Measurements from ENCODE around the gene NOP9. TPM values are rescaled to one million over a fixed set of nuclear protein-coding genes. Genes with fewer than 3 reads are reported as not detected.

NOP9 gene
- total RNA-seq, 2 experiments from 2014 or later, result 25.8 to 27.7 TPM

- Mint-ChIP-seq H3K36me3 (ENCODE audit: low read depth) (peaks cover 74% of the 10 kb centered on the region), H3K27ac (peak overlapping the region; percentile 6), H3K27me3 (no peaks in the 10 kb centered on the region), H3K4me1 (peaks cover 45% of the 10 kb centered on the region), H3K4me3 (no peak overlapping the region), H3K9me3 (no peaks in the 10 kb centered on the region)
- POLR2A ChIA-PET, result interaction anchor here (1.3 to 9.3 kb wide), 7 partner anchors 7 to 193 kb away, joined by 5 to 97 read pairs (median 25); partner anchors contain the start of genes CBLN3, CHMP4A, DCAF11 and DHRS1
- no peak for DNase-seq
- CTCF ChIA-PET, result interaction anchor here (1.1 to 9.0 kb wide), 19 partner anchors 9 to 249 kb away, joined by 3 to 144 read pairs (median 12); partner anchors contain the start of genes ADCY4, DCAF11, DHRS1 and IPO4
These were observed 7.5 kb downstream of the NOP9 start for GRCh38 chr14:24307156-24307574.

- Mint-ChIP-seq H3K36me3 (ENCODE audit: low read depth) (peaks cover 71% of the 10 kb centered on the region), H3K4me3 (no peak within 1 kb of the TSS), H3K9me3 (no peaks in the 10 kb centered on the region), H3K4me1 (peaks cover 46% of the 10 kb centered on the region), H3K27me3 (no peaks in the 10 kb centered on the region), H3K27ac (peak within 1 kb of the TSS; percentile 31)
- POLR2A ChIA-PET, result interaction anchor here (0.8 to 9.3 kb wide), 17 partner anchors 8 to 194 kb away, joined by 3 to 97 read pairs (median 7); partner anchors contain the start of genes CBLN3, CHMP4A, DCAF11 and DHRS1
- DNase-seq, result peak; percentile 65
- CTCF ChIA-PET, result interaction anchor here (0.7 to 9.0 kb wide), 43 partner anchors 10 to 300 kb away, joined by 3 to 144 read pairs (median 7); partner anchors contain the start of genes ADCY4, CARMIL3, CHMP4A and DCAF11
These were observed 8.1 kb downstream of the NOP9 start, which contains the start of gene CIDEB for GRCh38 chr14:24307575-24308341. CIDEB (minus strand) TSS chr14:24307977; CDS start chr14:24307858, 119 bp downstream.

- POLR2A ChIA-PET, result interaction anchor here (0.8 to 9.3 kb wide), 17 partner anchors 9 to 194 kb away, joined by 3 to 97 read pairs (median 7); partner anchors contain the start of genes CBLN3, CHMP4A, DCAF11 and DHRS1
- DNase-seq, result no peak
- CTCF ChIA-PET, result interaction anchor here (0.7 to 9.0 kb wide), 42 partner anchors 10 to 300 kb away, joined by 3 to 144 read pairs (median 6); partner anchors contain the start of genes ADCY4, CARMIL3, CHMP4A and DCAF11
- no peaks in the 10 kb centered on the region for H3K27me3 Mint-ChIP-seq
- peaks cover 71% of the 10 kb centered on the region for H3K36me3 Mint-ChIP-seq (ENCODE audit: low read depth)
- no peaks in the 10 kb centered on the region for H3K9me3 Mint-ChIP-seq
- no peak overlapping the region for H3K4me3 Mint-ChIP-seq
- peak overlapping the region; percentile 31 for H3K27ac Mint-ChIP-seq
- peaks cover 51% of the 10 kb centered on the region for H3K4me1 Mint-ChIP-seq
These were observed 8.9 kb downstream of the NOP9 start for GRCh38 chr14:24308342-24309124.

- ChIA-PET POLR2A (interaction anchor here (0.7 to 9.3 kb wide), 17 partner anchors 10 to 160 kb away, joined by 3 to 97 read pairs (median 7); partner anchors contain the start of genes CBLN3, CHMP4A, DHRS1 and IPO4), CTCF (interaction anchor here (1.1 to 9.0 kb wide), 19 partner anchors 9 to 252 kb away, joined by 3 to 144 read pairs (median 16); partner anchors contain the start of genes ADCY4, CHMP4A, DHRS1 and KHNYN)
- no peak for DNase-seq
- Mint-ChIP-seq H3K4me1 (peaks cover 63% of the 10 kb centered on the region), H3K27me3 (no peaks in the 10 kb centered on the region), H3K36me3 (ENCODE audit: low read depth) (peaks cover 71% of the 10 kb centered on the region), H3K4me3 (peak within 1 kb of the TSS; percentile 87), H3K27ac (peak within 1 kb of the TSS; percentile 96), H3K9me3 (no peaks in the 10 kb centered on the region)
These were observed 10.1 kb downstream of the NOP9 start, which contains the start of gene LTB4R2 for GRCh38 chr14:24309538-24310264. LTB4R2 (plus strand) TSS chr14:24310140; CDS start chr14:24310665, 525 bp downstream.

- Mint-ChIP-seq H3K27ac (peak overlapping the region; percentile 85), H3K36me3 (ENCODE audit: low read depth) (peaks cover 70% of the 10 kb centered on the region), H3K9me3 (no peaks in the 10 kb centered on the region), H3K4me3 (peak overlapping the region; percentile 87), H3K4me1 (peaks cover 68% of the 10 kb centered on the region), H3K27me3 (no peaks in the 10 kb centered on the region)
- CTCF ChIA-PET, result interaction anchor here (0.9 to 9.0 kb wide), 15 partner anchors 11 to 253 kb away, joined by 3 to 144 read pairs (median 7); partner anchors contain the start of genes ADCY4, DHRS1, KHNYN and NOP9
- POLR2A ChIA-PET, result interaction anchor here (0.7 to 9.3 kb wide), 19 partner anchors 8 to 169 kb away, joined by 3 to 97 read pairs (median 5); partner anchors contain the start of genes CBLN3, CHMP4A, DHRS1 and EMC9
- DNase-seq, result no peak
These were observed 10.6 kb downstream of the NOP9 start for GRCh38 chr14:24310265-24310645.

GRCh38 chr14:24310646-24311604, 11.3 kb downstream of the NOP9 start, which contains the start of gene LTB4R:
LTB4R (plus strand) TSS chr14:24311502; CDS start chr14:24315652, 4,150 bp downstream.
- H3K27ac Mint-ChIP-seq, result peak within 1 kb of the TSS; percentile 96
- peaks cover 69% of the 10 kb centered on the region for H3K36me3 Mint-ChIP-seq (ENCODE audit: low read depth)
- ChIA-PET POLR2A (interaction anchor here (0.7 to 9.3 kb wide), 25 partner anchors 8 to 364 kb away, joined by 3 to 97 read pairs (median 4); partner anchors contain the start of genes CBLN3, CHMP4A, DHRS1 and EMC9), CTCF (interaction anchor here (0.9 to 9.0 kb wide), 18 partner anchors 10 to 253 kb away, joined by 3 to 144 read pairs (median 6); partner anchors contain the start of genes ADCY4, DHRS1, IRF9 and KHNYN)
- peak; percentile 76 for DNase-seq
- peaks cover 75% of the 10 kb centered on the region for H3K4me1 Mint-ChIP-seq
- H3K27me3 Mint-ChIP-seq, result no peaks in the 10 kb centered on the region
- no peaks in the 10 kb centered on the region for H3K9me3 Mint-ChIP-seq
- peak within 1 kb of the TSS; percentile 87 for H3K4me3 Mint-ChIP-seq

GRCh38 chr14:24311837-24312615, 12.4 kb downstream of the NOP9 start:
- no peaks in the 10 kb centered on the region for H3K27me3 Mint-ChIP-seq
- H3K4me1 Mint-ChIP-seq, result peaks cover 80% of the 10 kb centered on the region
- ChIA-PET CTCF (interaction anchor here (0.8 to 9.0 kb wide), 13 partner anchors 10 to 203 kb away, joined by 3 to 144 read pairs (median 5); partner anchors contain the start of genes ADCY4, DHRS1, IRF9 and KHNYN), POLR2A (interaction anchor here (0.8 to 9.3 kb wide), 16 partner anchors 10 to 363 kb away, joined by 3 to 97 read pairs (median 6); partner anchors contain the start of genes CBLN3, DCAF11, DHRS1 and EMC9)
- H3K4me3 Mint-ChIP-seq, result peak overlapping the region; percentile 87
- DNase-seq, result no peak
- peak overlapping the region; percentile 96 for H3K27ac Mint-ChIP-seq
- H3K9me3 Mint-ChIP-seq, result no peaks in the 10 kb centered on the region
- peaks cover 61% of the 10 kb centered on the region for H3K36me3 Mint-ChIP-seq (ENCODE audit: low read depth)

GRCh38 chr14:24312736-24313507, 13.3 kb downstream of the NOP9 start:
- H3K36me3 Mint-ChIP-seq (ENCODE audit: low read depth), result peaks cover 60% of the 10 kb centered on the region
- H3K27ac Mint-ChIP-seq, result peak overlapping the region; percentile 96
- peak; percentile 74 for DNase-seq
- ChIA-PET POLR2A (interaction anchor here (1.1 to 9.3 kb wide), 17 partner anchors 9 to 362 kb away, joined by 3 to 97 read pairs (median 6); partner anchors contain the start of genes CBLN3, DCAF11, DHRS1 and IRF9), CTCF (interaction anchor here (0.9 to 9.0 kb wide), 8 partner anchors 9 to 122 kb away, joined by 3 to 144 read pairs (median 5); partner anchors contain the start of genes ADCY4, DHRS1, KHNYN and MDP1)
- H3K27me3 Mint-ChIP-seq, result no peaks in the 10 kb centered on the region
- H3K9me3 Mint-ChIP-seq, result no peaks in the 10 kb centered on the region
- peaks cover 81% of the 10 kb centered on the region for H3K4me1 Mint-ChIP-seq
- peak overlapping the region; percentile 87 for H3K4me3 Mint-ChIP-seq

GRCh38 chr14:24313913-24314312, 14.3 kb downstream of the NOP9 start:
- Mint-ChIP-seq H3K36me3 (ENCODE audit: low read depth) (peaks cover 53% of the 10 kb centered on the region), H3K27ac (peak overlapping the region; percentile 96), H3K4me1 (peaks cover 72% of the 10 kb centered on the region), H3K9me3 (no peaks in the 10 kb centered on the region), H3K4me3 (peak overlapping the region; percentile 87), H3K27me3 (peaks cover 2% of the 10 kb centered on the region)
- ChIA-PET CTCF (interaction anchor here (1.0 to 9.0 kb wide), 5 partner anchors 18 to 122 kb away, joined by 3 to 144 read pairs (median 5); partner anchors contain the start of genes ADCY4 and TINF2), POLR2A (interaction anchor here (0.8 to 9.3 kb wide), 10 partner anchors 10 to 200 kb away, joined by 3 to 97 read pairs (median 5); partner anchors contain the start of genes DCAF11, DHRS1, IRF9 and NOP9)
- DNase-seq, result no peak
